Sigmoid colon (tissue), 7 donors: ENCODE results near the gene LMF2. TPM values are rescaled to one million over a fixed set of nuclear protein-coding genes. Genes with fewer than 3 reads are reported as not detected.

Source experiments
- DNase-seq: peaks from one replicate; pipeline ENCODE4 v3.0.0-alpha.2; 2019
- H3K27ac ChIP-seq, 4 donors: fragments of 200-600 bp; sonication (generic); one replicate each; pipeline ENCODE4 v1.5.1; 2016 to 2019; ENCODE audit warnings: mild to moderate bottlenecking in 1 of 4
- H3K27me3 ChIP-seq, 3 donors: fragments of 200-600 bp; sonication (generic); one replicate each; pipeline ENCODE4 v1.5.1; 2019; ENCODE audit warnings: mild to moderate bottlenecking in 1 of 3
- H3K36me3 ChIP-seq, 4 donors: fragments of 200-600 bp; sonication (generic); one replicate each; pipeline ENCODE4 v1.5.1; 2016 to 2019
- H3K4me1 ChIP-seq, 4 donors: fragments of 200-600 bp; sonication (generic); one replicate each; pipeline ENCODE4 v1.5.1; 2017 to 2019
- H3K4me3 ChIP-seq, 4 donors: fragments of 200-600 bp; sonication (generic); one replicate each; pipeline ENCODE4 v1.5.1; 2017 to 2019; ENCODE audit warnings: mild to moderate bottlenecking in 2 of 4, moderate library complexity in 1 of 4
- H3K9me3 ChIP-seq, 4 donors: fragments of 200-600 bp in 3 of 4; sonication (generic) in 3 of 4; one replicate each; pipeline versions ENCODE4 v1.5.1 to v1.6.1; 2013 to 2019
- EP300 ChIP-seq, 4 donors: sonication (generic); formaldehyde crosslinking; IDR thresholded peaks; one replicate each; pipeline ENCODE4 v1.6.1; 2017; ENCODE audit warnings: antibody characterized with exemption in 4 of 4
- POLR2A ChIP-seq, 2 donors: fragments of 450-650 bp; IDR thresholded peaks; one replicate each; pipeline ENCODE4 v1.6.1; 2016; ENCODE audit warnings: antibody characterized with exemption in 2 of 2, mild to moderate bottlenecking in 2 of 2, moderate library complexity in 2 of 2
- POLR2AphosphoS5 ChIP-seq, 4 donors: sonication (generic); formaldehyde crosslinking; IDR thresholded peaks; one replicate each; pipeline ENCODE4 v1.6.1; 2017; ENCODE audit warnings: antibody characterized with exemption in 4 of 4
- WGBS, 2 donors: extraction: QIAGEN DNeasy Blood & Tissue Kit; methylation state at CpG; one replicate each; pipeline ENCODE4 v1.1.7; 2013; 5-methylcytosine and 5-hydroxymethylcytosine counted together
- intact Hi-C: fragments of 100-400 bp; cut with DNase I; formaldehyde crosslinking; loops from one replicate; pipeline ENCODE4 v1.15.1; 2023
- polyA plus RNA-seq, 3 donors: library from polyadenylated mRNA; stranded (reverse); fragments of 200-250 nt; gene quantifications; one replicate each; pipeline ENCODE4 v1.2.3, GENCODE V29; 2013
- total RNA-seq, 4 donors: library from RNA; depleted of rRNA; stranded (reverse); fragments of >200 nt; gene quantifications; one replicate each; pipeline ENCODE4 v1.1.0, GENCODE V29; 2016
- TF ChIP-seq, protein P1 (sequence below), 4 experiments: fragments of 450-650 bp in 3 of 4; fragments of 200-600 bp in 1 of 4; IDR thresholded peaks; one replicate each; pipeline ENCODE4 v1.5.1; 2016 to 2019; ENCODE audit warnings: antibody characterized with exemption in 4 of 4, mild to moderate bottlenecking in 3 of 4, moderate library complexity in 2 of 4
- donor health status: healthy with polysubstance abuse.
- donor health status: Bipolar disorder and iron deficiency.
- donor health status: healthy.

Gene LMF2
- total and polyA plus RNA-seq, 7 donors: 7.2 to 61.1 (median 41.4) TPM

DNA sequence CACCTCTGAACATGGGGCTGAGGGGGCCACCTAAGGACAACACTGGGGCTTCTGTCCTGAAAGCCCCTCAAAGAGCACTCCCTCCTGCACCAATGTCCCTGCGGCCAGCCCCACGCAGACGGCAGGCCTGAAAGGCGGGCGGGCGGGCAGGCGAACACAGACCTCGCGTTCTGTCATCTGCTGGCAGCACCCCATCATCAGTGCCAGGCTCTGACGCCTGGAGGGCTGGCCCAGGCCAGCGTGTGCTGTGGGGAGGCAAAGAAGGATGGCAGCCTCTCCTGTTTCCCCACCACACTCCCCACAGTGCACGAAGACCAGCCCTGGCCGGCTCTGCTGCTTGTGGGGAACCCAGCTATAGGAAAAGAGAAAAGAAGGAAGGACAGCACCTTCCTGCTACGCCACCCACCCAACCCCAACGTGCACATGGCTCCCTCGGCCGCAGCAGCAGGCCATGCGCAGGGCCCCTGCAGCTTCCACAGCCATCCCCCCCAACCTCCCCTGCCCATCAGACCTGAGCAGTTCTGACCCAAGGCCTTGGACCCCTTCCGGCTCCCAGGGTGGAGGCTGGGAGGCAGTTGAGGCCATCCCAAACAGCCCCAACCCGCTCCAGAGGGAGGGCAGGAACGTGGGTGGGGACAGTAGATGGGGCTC, 36.2 kb downstream of the LMF2 start:
- H3K9me3 ChIP-seq: no peaks in the 10 kb centered on the region
- no peaks in the 10 kb centered on the region for H3K27me3 ChIP-seq
- 73% methylated on average over 21 of the region's 21 CpGs for WGBS, 2 donors
- intact Hi-C loops: no loop called here
- DNase-seq: no peak
- peaks cover 13 to 17% (median 15%) of the 10 kb centered on the region in 4 donors for H3K36me3 ChIP-seq
- no peak overlapping the region for H3K27ac ChIP-seq
- peaks cover 0 to 61% (median 59%) of the 10 kb centered on the region in 4 donors for H3K4me1 ChIP-seq
- TF ChIP-seq POLR2A (IDR thresholded peaks at IDR 0.05) (no peak), EP300 (IDR thresholded peaks at IDR 0.05) (no peak), POLR2AphosphoS5 (IDR thresholded peaks at IDR 0.05) (no peak)
- TF ChIP-seq, protein P1, sequence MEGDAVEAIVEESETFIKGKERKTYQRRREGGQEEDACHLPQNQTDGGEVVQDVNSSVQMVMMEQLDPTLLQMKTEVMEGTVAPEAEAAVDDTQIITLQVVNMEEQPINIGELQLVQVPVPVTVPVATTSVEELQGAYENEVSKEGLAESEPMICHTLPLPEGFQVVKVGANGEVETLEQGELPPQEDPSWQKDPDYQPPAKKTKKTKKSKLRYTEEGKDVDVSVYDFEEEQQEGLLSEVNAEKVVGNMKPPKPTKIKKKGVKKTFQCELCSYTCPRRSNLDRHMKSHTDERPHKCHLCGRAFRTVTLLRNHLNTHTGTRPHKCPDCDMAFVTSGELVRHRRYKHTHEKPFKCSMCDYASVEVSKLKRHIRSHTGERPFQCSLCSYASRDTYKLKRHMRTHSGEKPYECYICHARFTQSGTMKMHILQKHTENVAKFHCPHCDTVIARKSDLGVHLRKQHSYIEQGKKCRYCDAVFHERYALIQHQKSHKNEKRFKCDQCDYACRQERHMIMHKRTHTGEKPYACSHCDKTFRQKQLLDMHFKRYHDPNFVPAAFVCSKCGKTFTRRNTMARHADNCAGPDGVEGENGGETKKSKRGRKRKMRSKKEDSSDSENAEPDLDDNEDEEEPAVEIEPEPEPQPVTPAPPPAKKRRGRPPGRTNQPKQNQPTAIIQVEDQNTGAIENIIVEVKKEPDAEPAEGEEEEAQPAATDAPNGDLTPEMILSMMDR (IDR thresholded peaks at IDR 0.05): no peak
- H3K4me3 ChIP-seq: no peak overlapping the region

DNA sequence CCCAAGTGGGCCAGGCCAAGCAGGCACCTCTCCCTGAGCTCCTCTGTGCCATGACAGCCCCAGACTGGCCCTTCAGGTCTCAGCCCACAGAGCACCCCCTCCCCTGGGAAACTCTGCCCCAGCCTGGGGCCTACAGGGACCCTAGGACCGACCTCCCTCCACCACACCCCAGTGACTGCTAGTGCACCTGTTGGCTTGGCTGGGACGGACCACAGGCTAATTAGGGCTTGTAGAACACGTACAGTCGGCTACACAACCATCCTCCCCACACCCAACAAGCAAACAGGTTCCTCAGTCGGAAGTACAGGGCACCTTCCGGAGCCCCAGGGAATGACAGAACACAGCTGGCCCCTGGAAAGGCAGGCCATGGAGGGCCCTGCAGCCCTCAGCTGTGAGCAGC, 37.0 kb downstream of the LMF2 start:
- WGBS, 2 donors: 11 to 24% methylated on average over 6 of the region's 6 CpGs
- TF ChIP-seq, protein P1 (IDR thresholded peaks at IDR 0.05): no peak
- TF ChIP-seq POLR2A (IDR thresholded peaks at IDR 0.05): no peak
- TF ChIP-seq POLR2AphosphoS5 (IDR thresholded peaks at IDR 0.05): no peak
- TF ChIP-seq EP300 (IDR thresholded peaks at IDR 0.05): no peak
- H3K9me3 ChIP-seq: no peaks in the 10 kb centered on the region
- no peaks in the 10 kb centered on the region for H3K27me3 ChIP-seq
- no peak overlapping the region for H3K4me3 ChIP-seq
- H3K36me3 ChIP-seq: peaks cover 19 to 25% (median 23%) of the 10 kb centered on the region in 4 donors
- peaks cover 0 to 59% (median 56%) of the 10 kb centered on the region in 4 donors for H3K4me1 ChIP-seq
- no peak for DNase-seq
- intact Hi-C loops: no loop called here
- H3K27ac ChIP-seq: no peak overlapping the region

GRCh38 chr22:50469377-50470305, 37.9 kb downstream of the LMF2 start:
- Histone ChIP-seq H3K4me1 (peaks cover 0 to 54% (median 52%) of the 10 kb centered on the region in 4 donors), H3K4me3 (no peak overlapping the region), H3K27me3 (no peaks in the 10 kb centered on the region), H3K36me3 (peaks cover 28 to 34% (median 32%) of the 10 kb centered on the region in 4 donors), H3K27ac (no peak overlapping the region), H3K9me3 (no peaks in the 10 kb centered on the region)
- intact Hi-C loops: no loop called here
- TF ChIP-seq POLR2AphosphoS5 (IDR thresholded peaks at IDR 0.05) (no peak), POLR2A (IDR thresholded peaks at IDR 0.05) (no peak), EP300 (IDR thresholded peaks at IDR 0.05) (no peak)
- TF ChIP-seq, protein P1 (IDR thresholded peaks at IDR 0.05): no peak
- WGBS, 2 donors: 10 to 17% methylated on average over 25 of the region's 25 CpGs
- peak; percentile 70 for DNase-seq

DNA sequence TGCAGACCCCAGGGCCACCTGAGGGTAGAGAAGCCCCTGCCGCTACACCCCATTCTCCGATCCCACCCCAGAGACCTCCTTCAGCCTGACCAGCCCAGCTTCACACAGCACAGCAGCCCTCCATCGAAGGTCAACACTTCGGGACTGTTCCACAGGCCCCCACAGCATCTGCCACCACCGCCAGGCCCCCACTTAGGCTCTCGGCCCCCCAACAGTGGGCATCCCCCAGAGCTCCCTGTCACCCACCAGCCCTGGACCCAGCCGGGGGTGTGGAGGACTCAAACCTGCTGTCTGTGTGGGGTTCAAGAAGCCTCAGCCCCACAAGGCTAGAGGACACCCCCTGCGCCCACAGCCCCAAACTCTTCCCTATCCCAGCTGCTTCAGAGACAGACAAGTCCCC, 38.9 kb downstream of the LMF2 start:
- WGBS, 2 donors: 81 to 87% methylated on average over 8 of the region's 8 CpGs
- intact Hi-C loops: no loop called here
- Histone ChIP-seq H3K9me3 (no peaks in the 10 kb centered on the region), H3K4me3 (no peak overlapping the region), H3K36me3 (peaks cover 36 to 44% (median 42%) of the 10 kb centered on the region in 4 donors), H3K27ac (no peak overlapping the region), H3K27me3 (no peaks in the 10 kb centered on the region), H3K4me1 (peaks cover 0 to 49% (median 47%) of the 10 kb centered on the region in 4 donors)
- no peak for DNase-seq
- TF ChIP-seq, protein P1 (IDR thresholded peaks at IDR 0.05): no peak
- TF ChIP-seq POLR2A (IDR thresholded peaks at IDR 0.05) (no peak), EP300 (IDR thresholded peaks at IDR 0.05) (no peak), POLR2AphosphoS5 (IDR thresholded peaks at IDR 0.05) (no peak)
